Measurements from ENCODE around the gene SOX4. TPM values are rescaled to one million over a fixed set of nuclear protein-coding genes. Genes with fewer than 3 reads are reported as not detected.

SOX4 gene
- total RNA-seq, 2 experiments from 2014 or later: 0.69 to 0.72 TPM

DNA sequence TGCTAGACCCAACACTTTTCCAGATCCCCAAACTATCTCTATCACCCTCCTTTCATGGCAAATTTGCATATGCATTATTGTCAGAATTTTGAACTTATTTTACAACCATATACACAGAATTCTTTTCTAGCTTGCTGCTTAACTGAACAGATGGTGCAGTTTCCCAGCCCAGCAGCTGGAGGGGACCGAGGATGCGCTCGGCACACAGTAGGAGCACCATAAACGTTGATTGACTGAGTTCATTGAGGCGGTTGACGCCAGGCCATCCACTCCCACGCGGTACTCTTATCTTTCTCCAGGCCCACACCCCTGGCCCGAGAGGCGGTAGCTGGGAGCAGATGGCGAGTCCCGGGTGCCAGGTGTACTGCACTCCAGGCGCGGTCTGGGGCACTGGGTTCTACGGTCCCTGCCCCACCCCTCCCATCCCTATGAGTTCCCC lies 6.8 kb upstream of the SOX4 start:
- Mint-ChIP-seq H3K27me3 (ENCODE audit: low read depth) (peaks cover 53% of the 10 kb centered on the region), H3K36me3 (ENCODE audit: low read depth) (peaks cover 4% of the 10 kb centered on the region), H3K4me3 (peak overlapping the region; percentile 81), H3K9me3 (peaks cover 8% of the 10 kb centered on the region), H3K4me1 (ENCODE audit: low read depth) (peaks cover 9% of the 10 kb centered on the region), H3K27ac (no peak overlapping the region)
- intact Hi-C loops (cut with micrococcal nuclease): loop anchor here (1.0 to 5.0 kb wide), 2 partner anchors 10 to 1294 kb away; no protein-coding TSS in a partner anchor
- CTCF ChIA-PET: interaction anchor here (1.4 to 3.3 kb wide), 2 partner anchors 8 to 1022 kb away, joined by 3 to 35 read pairs; no protein-coding TSS in a partner anchor
- no peak for DNase-seq

DNA sequence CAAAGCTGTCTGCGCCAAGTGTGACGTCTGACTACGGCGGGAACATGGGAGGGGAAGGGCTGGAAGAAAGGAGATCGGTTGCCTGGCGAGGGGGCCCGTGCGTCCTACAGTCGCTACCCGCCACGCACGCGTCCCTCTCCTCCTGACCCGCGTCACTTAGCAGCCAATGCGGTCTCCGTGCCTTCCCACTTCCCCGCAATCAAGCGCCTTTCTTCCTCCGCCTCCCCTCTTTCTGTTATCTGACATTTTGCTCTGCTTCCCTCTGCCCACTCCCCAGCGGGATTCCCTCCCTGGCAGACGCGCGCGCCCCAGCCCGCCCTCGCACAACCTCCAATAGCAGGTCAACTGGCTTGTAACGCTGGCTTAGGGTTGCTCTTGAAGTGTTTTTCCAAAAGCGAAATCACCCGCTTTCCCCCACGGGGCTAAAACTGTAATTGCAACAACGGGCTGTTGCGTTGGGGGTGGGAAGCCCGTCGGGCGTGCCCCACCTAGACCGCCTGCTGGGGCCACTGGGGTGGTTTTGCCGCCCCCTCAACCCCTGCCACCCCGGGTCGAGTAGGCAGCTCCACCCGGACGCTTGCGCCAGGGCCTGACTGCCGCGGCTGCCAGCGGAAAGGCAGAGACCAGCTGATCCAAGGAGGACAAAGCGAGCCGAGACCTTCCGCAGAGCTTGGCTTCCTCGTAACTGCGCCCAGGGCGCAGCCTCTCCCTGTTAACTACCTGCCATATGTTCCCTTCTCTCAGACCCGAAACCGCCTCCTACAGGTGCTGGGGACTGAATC lies 6.2 kb upstream of the SOX4 start:
- intact Hi-C loops (cut with micrococcal nuclease): loop anchor here (1.0 to 5.0 kb wide), 2 partner anchors 9 to 1295 kb away; no protein-coding TSS in a partner anchor
- peaks cover 3% of the 10 kb centered on the region for H3K9me3 Mint-ChIP-seq
- peak; percentile 15 for DNase-seq
- CTCF ChIA-PET: interaction anchor here (1.4 to 3.3 kb wide), 2 partner anchors 8 to 1023 kb away, joined by 3 to 35 read pairs; no protein-coding TSS in a partner anchor
- H3K27ac Mint-ChIP-seq: no peak overlapping the region
- H3K4me1 Mint-ChIP-seq (ENCODE audit: low read depth): peaks cover 9% of the 10 kb centered on the region
- peaks cover 2% of the 10 kb centered on the region for H3K36me3 Mint-ChIP-seq (ENCODE audit: low read depth)
- H3K4me3 Mint-ChIP-seq: peak overlapping the region; percentile 81
- H3K27me3 Mint-ChIP-seq (ENCODE audit: low read depth): peaks cover 51% of the 10 kb centered on the region

DNA sequence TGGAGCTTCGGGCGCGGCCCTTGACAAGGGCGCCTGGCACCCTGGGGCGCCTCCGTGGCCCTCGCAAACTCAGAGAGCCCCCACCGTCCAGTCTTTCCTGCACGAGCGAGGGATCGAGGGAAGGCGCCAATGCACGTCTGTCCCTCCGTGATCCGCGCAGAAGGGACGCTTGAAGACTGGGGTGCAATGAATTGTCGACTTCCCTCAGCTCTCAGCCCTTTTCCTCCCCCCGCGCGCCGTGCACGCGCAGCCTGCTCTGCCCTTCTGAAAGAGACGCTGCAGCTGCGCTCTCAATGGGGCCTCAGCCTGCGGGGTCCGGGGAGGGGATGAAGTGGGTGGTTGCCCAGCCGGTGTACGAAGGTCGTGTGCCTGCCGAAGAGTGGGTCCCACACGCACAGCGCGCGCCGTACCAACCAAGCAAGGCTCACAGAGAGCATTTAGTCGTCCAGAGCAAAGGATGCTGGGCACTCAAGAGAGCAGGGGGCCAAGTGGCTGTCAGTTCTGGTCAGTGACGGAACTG lies 5.5 kb upstream of the SOX4 start:
- intact Hi-C loops (cut with micrococcal nuclease): loop anchor here (1.0 to 5.0 kb wide), 5 partner anchors 8 to 1496 kb away; no protein-coding TSS in a partner anchor
- DNase-seq: peak; percentile 23
- Mint-ChIP-seq H3K27me3 (ENCODE audit: low read depth) (peaks cover 52% of the 10 kb centered on the region), H3K27ac (no peak overlapping the region), H3K4me3 (peak overlapping the region; percentile 81), H3K9me3 (no peaks in the 10 kb centered on the region), H3K4me1 (ENCODE audit: low read depth) (peaks cover 9% of the 10 kb centered on the region), H3K36me3 (ENCODE audit: low read depth) (no peaks in the 10 kb centered on the region)
- CTCF ChIA-PET: interaction anchor here (0.9 to 3.3 kb wide), 4 partner anchors 716 to 1030 kb away, joined by 3 to 35 read pairs (median 6); no protein-coding TSS in a partner anchor

DNA sequence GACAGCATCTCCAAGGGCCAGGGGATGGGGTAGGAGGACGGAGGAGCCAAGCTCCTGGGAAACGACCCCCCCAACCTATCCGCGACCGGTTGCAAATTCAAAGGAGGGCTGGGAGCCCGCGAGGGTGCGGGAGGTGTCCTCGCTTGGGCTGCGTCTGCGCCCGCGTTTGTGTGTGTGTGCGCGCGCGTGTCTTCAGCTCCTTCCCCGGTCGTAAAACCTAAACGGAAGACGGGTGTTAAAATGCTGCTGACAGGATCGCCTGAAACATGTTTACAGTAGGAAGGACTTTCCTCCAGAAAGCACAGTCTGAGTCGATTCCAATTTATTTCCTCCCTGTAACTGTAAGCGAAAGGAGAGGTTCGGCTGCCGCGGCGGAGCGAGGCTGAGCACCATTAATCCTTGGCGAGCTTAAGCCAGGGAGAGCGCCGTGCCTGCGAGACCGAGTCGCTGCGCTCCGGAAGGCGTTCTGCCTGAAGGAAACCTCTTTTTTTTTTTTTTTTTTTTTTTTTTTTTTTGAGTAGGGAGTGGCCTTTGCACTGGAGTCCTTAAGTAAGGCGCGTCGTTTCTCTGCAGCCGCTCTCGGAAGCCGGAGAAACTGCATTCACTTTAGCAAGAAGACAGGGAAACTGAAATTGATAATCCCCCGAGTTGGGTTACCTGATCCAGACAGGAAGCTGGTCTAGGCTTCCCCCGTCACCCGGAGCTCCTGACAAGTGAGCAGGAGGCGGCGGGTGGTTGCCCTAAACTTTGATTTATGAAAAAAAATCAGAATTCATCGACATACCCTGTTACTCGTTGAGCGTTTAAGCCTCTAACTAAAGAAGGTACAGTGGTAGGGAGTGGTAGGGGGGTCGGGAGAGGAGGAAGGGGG lies 4.8 kb upstream of the SOX4 start:
- Mint-ChIP-seq H3K9me3 (no peaks in the 10 kb centered on the region), H3K4me1 (ENCODE audit: low read depth) (peaks cover 9% of the 10 kb centered on the region), H3K27me3 (ENCODE audit: low read depth) (peaks cover 52% of the 10 kb centered on the region), H3K36me3 (ENCODE audit: low read depth) (no peaks in the 10 kb centered on the region), H3K4me3 (peak overlapping the region; percentile 81), H3K27ac (no peak overlapping the region)
- peak; percentile 38 for DNase-seq
- intact Hi-C loops (cut with micrococcal nuclease): loop anchor here (1.0 to 5.0 kb wide), 6 partner anchors 61 to 1496 kb away; no protein-coding TSS in a partner anchor
- CTCF ChIA-PET: interaction anchor here (0.6 to 3.3 kb wide), 18 partner anchors 10 to 1296 kb away, joined by 3 to 35 read pairs (median 3); no protein-coding TSS in a partner anchor

DNA sequence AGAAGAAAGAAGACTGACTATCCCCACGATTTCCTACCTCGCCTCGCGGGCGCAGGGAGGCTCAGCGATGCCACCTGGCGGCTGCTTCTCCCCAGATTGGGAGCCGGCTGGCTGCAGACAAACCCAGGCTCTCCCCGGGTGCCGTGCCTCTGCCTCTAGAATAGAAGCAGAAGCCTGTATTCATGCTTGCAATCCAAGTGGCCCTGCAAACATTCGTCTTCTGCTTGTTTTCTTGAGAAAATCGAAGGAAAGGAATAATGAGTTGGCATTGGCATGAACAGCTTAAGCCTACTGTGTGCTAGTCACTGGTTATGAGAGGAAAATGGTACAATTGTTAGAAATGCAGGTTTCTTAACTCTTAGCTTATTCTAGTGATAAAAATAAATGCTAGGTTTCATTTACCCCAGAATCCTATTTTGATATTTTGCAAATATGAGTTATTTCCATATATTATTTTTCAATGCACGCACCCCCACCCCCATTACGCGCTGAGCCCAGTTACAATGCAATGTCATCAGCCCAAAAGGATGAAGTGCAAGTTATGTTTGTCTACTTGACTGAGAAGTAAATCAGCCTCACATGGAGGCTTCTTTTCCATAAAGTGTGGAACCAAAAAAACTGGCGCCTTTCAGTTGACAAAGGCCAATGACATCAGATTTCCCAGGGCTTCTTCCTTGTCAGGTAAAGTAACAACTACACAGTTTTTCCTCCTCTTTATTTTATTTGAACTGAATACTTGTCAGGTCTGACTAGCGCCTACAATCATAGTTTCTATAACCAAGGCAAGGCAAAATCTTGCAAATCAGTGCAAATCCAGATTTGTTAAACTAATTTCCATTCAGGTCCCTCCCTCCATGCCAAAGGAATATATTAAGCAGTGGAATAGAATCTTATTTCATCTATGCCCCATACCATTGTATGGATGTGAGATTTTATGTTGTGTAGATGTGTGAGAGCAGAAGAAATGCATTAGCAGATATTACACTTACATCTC lies 3.9 kb upstream of the SOX4 start:
- peaks cover 10% of the 10 kb centered on the region for H3K4me1 Mint-ChIP-seq (ENCODE audit: low read depth)
- H3K27ac Mint-ChIP-seq: no peak overlapping the region
- H3K4me3 Mint-ChIP-seq: peak overlapping the region; percentile 81
- intact Hi-C loops (cut with micrococcal nuclease): loop anchor here (1.0 to 10.0 kb wide), 9 partner anchors 62 to 1297 kb away; partner anchors contain the start of gene E2F3
- H3K9me3 Mint-ChIP-seq: no peaks in the 10 kb centered on the region
- DNase-seq: peak; percentile 87
- no peaks in the 10 kb centered on the region for H3K36me3 Mint-ChIP-seq (ENCODE audit: low read depth)
- CTCF ChIA-PET: interaction anchor here (0.6 to 3.3 kb wide), 6 partner anchors 9 to 1297 kb away, joined by 3 to 35 read pairs (median 4); no protein-coding TSS in a partner anchor
- H3K27me3 Mint-ChIP-seq (ENCODE audit: low read depth): peaks cover 51% of the 10 kb centered on the region

DNA sequence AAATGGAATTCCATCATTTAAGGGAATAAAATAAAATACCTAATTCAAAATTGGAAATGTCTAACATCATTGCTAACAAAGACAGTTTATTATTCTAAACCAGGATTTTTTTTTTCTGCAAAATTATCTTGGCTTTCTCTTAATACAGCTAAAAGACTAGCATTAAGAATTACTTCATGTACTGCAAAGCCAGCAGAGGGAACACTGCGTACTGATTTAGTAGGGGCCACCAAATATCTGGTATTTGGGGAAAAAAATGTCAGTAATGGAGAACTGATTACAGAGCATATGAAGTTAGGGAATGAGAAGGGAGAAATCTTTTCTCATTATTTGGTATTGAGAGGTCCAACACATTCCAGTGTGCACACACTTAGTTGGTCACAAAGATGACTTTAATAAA lies 3.2 kb upstream of the SOX4 start:
- Mint-ChIP-seq H3K27me3 (ENCODE audit: low read depth) (peaks cover 50% of the 10 kb centered on the region), H3K4me3 (no peak overlapping the region), H3K36me3 (ENCODE audit: low read depth) (no peaks in the 10 kb centered on the region), H3K4me1 (ENCODE audit: low read depth) (peaks cover 12% of the 10 kb centered on the region), H3K9me3 (no peaks in the 10 kb centered on the region), H3K27ac (no peak overlapping the region)
- intact Hi-C loops (cut with micrococcal nuclease): loop anchor here (5.0 to 10.0 kb wide), 4 partner anchors 254 to 1188 kb away; partner anchors contain the start of gene E2F3
- CTCF ChIA-PET: no interaction called here
- DNase-seq: no peak

DNA sequence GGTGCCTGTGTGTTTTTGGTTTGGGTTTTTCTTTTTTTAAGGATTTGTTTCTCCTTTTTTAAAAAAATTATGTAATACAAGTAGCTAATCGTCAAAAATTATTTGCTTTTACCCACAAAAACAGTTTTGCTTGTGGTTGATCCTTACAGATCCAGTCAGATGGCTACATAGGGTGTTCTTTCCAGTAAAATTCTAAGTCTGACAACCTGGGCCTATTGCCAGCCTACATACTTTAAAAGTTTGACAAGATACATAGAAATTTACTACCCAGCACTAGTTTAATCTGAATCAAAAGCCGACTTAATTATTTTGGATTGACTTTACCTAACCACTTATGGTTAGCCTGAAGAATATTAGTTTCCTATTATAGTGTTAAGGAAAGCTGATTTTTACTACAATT lies 2.1 kb upstream of the SOX4 start:
- CTCF ChIA-PET: interaction anchor here (1.9 kb wide), 1 partner anchor 1027 kb away, joined by 7 read pairs; no protein-coding TSS in a partner anchor
- H3K36me3 Mint-ChIP-seq (ENCODE audit: low read depth): no peaks in the 10 kb centered on the region
- H3K4me1 Mint-ChIP-seq (ENCODE audit: low read depth): peaks cover 22% of the 10 kb centered on the region
- no peak overlapping the region for H3K27ac Mint-ChIP-seq
- intact Hi-C loops (cut with micrococcal nuclease): loop anchor here (5.0 to 10.0 kb wide), 4 partner anchors 253 to 1189 kb away; partner anchors contain the start of gene E2F3
- no peak overlapping the region for H3K4me3 Mint-ChIP-seq
- H3K27me3 Mint-ChIP-seq (ENCODE audit: low read depth): peaks cover 52% of the 10 kb centered on the region
- no peak for DNase-seq
- H3K9me3 Mint-ChIP-seq: no peaks in the 10 kb centered on the region

DNA sequence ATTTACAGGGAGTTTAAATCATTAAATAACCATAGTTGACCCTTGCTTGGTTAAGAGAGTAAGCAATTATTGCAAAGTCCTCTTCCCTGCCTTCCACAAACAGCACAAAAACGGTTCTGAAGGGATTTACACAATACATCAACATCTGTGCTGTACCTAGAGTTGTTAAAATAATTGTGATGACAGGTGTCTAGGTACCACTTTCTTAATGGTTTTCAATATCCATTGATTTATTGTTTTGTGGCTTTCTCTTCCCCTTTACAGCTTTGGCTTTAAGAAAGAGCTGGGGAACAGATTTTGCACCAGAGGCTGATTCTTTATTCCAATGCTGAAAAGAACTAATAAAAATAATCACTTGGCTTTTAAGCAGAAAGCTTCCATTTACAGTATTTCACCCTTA lies 598 bp upstream of the SOX4 start:
- intact Hi-C loops (cut with micrococcal nuclease): loop anchor here (5.0 to 10.0 kb wide), 4 partner anchors 252 to 1191 kb away; partner anchors contain the start of gene E2F3
- CTCF ChIA-PET: interaction anchor here (0.7 to 0.9 kb wide), 2 partner anchors 154 to 1029 kb away, joined by 3 read pairs; no protein-coding TSS in a partner anchor
- no peaks in the 10 kb centered on the region for H3K9me3 Mint-ChIP-seq
- H3K36me3 Mint-ChIP-seq (ENCODE audit: low read depth): no peaks in the 10 kb centered on the region
- peaks cover 50% of the 10 kb centered on the region for H3K27me3 Mint-ChIP-seq (ENCODE audit: low read depth)
- peaks cover 25% of the 10 kb centered on the region for H3K4me1 Mint-ChIP-seq (ENCODE audit: low read depth)
- no peak for DNase-seq
- H3K4me3 Mint-ChIP-seq: no peak overlapping the region
- H3K27ac Mint-ChIP-seq: no peak overlapping the region

DNA sequence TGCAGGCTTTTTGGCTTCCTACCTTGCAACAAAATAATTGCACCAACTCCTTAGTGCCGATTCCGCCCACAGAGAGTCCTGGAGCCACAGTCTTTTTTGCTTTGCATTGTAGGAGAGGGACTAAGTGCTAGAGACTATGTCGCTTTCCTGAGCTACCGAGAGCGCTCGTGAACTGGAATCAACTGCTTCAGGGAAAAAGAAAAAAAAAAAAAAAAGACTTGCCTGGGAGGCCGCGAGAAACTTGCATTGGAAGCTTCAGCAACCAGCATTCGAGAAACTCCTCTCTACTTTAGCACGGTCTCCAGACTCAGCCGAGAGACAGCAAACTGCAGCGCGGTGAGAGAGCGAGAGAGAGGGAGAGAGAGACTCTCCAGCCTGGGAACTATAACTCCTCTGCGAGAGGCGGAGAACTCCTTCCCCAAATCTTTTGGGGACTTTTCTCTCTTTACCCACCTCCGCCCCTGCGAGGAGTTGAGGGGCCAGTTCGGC lies 420 bp downstream of the SOX4 start:
- CTCF ChIA-PET: interaction anchor here (0.6 to 0.9 kb wide), 2 partner anchors 1021 to 1030 kb away, joined by 3 read pairs; no protein-coding TSS in a partner anchor
- intact Hi-C loops (cut with micrococcal nuclease): loop anchor here (5.0 to 10.0 kb wide), 4 partner anchors 251 to 1192 kb away; partner anchors contain the start of gene E2F3

More for the DNA sequence above, 420 bp downstream of the SOX4 start:
- no peaks in the 10 kb centered on the region for H3K36me3 Mint-ChIP-seq (ENCODE audit: low read depth)
- H3K9me3 Mint-ChIP-seq: no peaks in the 10 kb centered on the region
- H3K4me3 Mint-ChIP-seq: no peak overlapping the region
- peak; percentile 25 for DNase-seq
- H3K4me1 Mint-ChIP-seq (ENCODE audit: low read depth): peaks cover 22% of the 10 kb centered on the region
- H3K27me3 Mint-ChIP-seq (ENCODE audit: low read depth): peaks cover 54% of the 10 kb centered on the region
- no peak overlapping the region for H3K27ac Mint-ChIP-seq
